Femur (tissue), 1 donor: ENCODE measurements around the gene TSPOAP1.

ENCODE experiments used
- DNase-seq: peaks from one replicate; pipeline ENCODE4 v3.0.0-alpha.2; 2017

Gene TSPOAP1

GRCh38 chr17:58328195-58329034, at the start of gene TSPOAP1:
TSPOAP1 (minus strand) TSS chr17:58328795; CDS start chr17:58327920, 875 bp downstream.
- DNase-seq, result no peak

- no peak for DNase-seq
Measured at GRCh38 chr17:58377661-58378060, 49.1 kb upstream of the TSPOAP1 start.

GRCh38 chr17:58377093-58377601, 48.6 kb upstream of the TSPOAP1 start:
- DNase-seq, result no peak

- no peak for DNase-seq
Measured at GRCh38 chr17:58376472-58377000, 47.9 kb upstream of the TSPOAP1 start.

- no peak for DNase-seq
Measured at GRCh38 chr17:58375811-58376210, 47.2 kb upstream of the TSPOAP1 start.

- DNase-seq, result no peak
Measured at GRCh38 chr17:58375256-58375655, 46.7 kb upstream of the TSPOAP1 start.

GRCh38 chr17:58373923-58374322, 45.3 kb upstream of the TSPOAP1 start:
- no peak for DNase-seq

GRCh38 chr17:58373003-58373402, 44.4 kb upstream of the TSPOAP1 start:
- no peak for DNase-seq

- DNase-seq, result no peak
Measured at GRCh38 chr17:58371300-58371950, 42.8 kb upstream of the TSPOAP1 start.

GRCh38 chr17:58370716-58371115, 42.1 kb upstream of the TSPOAP1 start:
- no peak for DNase-seq

GRCh38 chr17:58370309-58370708, 41.7 kb upstream of the TSPOAP1 start:
- no peak for DNase-seq

GRCh38 chr17:58369214-58370031, 40.8 kb upstream of the TSPOAP1 start:
- no peak for DNase-seq

- DNase-seq, result no peak
Measured at GRCh38 chr17:58368860-58369213, 40.2 kb upstream of the TSPOAP1 start.

GRCh38 chr17:58367461-58367860, 38.9 kb upstream of the TSPOAP1 start:
- no peak for DNase-seq

- no peak for DNase-seq
Measured at GRCh38 chr17:58365980-58366595, 37.5 kb upstream of the TSPOAP1 start.

- DNase-seq, result no peak
Measured at GRCh38 chr17:58365185-58365979, 36.8 kb upstream of the TSPOAP1 start.

- no peak for DNase-seq
Measured at GRCh38 chr17:58364270-58364942, 35.8 kb upstream of the TSPOAP1 start.

GRCh38 chr17:58363457-58364185, 35.0 kb upstream of the TSPOAP1 start:
- DNase-seq, result no peak

GRCh38 chr17:58362368-58363014, 33.9 kb upstream of the TSPOAP1 start:
- DNase-seq, result no peak
